ENCODE data around the gene ZNF415.

Gene ZNF415

DNA sequence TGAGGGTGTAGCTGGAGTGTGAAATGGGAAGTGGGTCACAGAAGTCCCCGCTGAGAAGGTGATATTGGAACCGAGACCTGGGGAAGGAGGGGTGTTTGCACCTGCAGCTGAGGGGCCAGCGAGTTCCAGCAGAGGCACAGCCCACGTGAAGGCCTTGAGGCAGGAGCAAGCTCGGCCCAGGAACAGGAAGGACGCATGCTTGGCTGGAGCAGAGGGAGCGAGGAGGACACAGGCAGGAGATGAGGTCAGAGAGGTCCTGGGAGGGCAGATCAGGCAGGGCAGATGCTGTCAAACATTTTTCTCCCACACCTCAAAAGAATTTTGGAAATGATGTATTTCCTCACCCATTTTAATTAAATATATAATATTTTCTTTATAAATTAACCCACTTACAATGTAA is 9.3 kb downstream of the ZNF415 start:
- H3F3A ChIP-seq (ENCODE audit: insufficient read depth), result no peaks in the 10 kb centered on the region
- no peak overlapping the region for H3K9ac ChIP-seq (ENCODE audit: low read length)
- H3K27me3 ChIP-seq (ENCODE audit: low read length), result no peaks in the 10 kb centered on the region
- H3K9me2 ChIP-seq (replicated peaks; ENCODE audit: insufficient read depth, low read length), result no peaks in the 10 kb centered on the region
- H4K20me1 ChIP-seq (ENCODE audit: low read depth, low read length), result no peaks in the 10 kb centered on the region
- H3K36me3 ChIP-seq (ENCODE audit: low read length), result no peaks in the 10 kb centered on the region
- no peak overlapping the region for H3K4me2 ChIP-seq (ENCODE audit: low read depth, low read length, poor library complexity, severe bottlenecking)
- no peaks in the 10 kb centered on the region for H3K79me2 ChIP-seq (ENCODE audit: insufficient read depth, low read length)
- TF ChIP-seq, protein P1, sequence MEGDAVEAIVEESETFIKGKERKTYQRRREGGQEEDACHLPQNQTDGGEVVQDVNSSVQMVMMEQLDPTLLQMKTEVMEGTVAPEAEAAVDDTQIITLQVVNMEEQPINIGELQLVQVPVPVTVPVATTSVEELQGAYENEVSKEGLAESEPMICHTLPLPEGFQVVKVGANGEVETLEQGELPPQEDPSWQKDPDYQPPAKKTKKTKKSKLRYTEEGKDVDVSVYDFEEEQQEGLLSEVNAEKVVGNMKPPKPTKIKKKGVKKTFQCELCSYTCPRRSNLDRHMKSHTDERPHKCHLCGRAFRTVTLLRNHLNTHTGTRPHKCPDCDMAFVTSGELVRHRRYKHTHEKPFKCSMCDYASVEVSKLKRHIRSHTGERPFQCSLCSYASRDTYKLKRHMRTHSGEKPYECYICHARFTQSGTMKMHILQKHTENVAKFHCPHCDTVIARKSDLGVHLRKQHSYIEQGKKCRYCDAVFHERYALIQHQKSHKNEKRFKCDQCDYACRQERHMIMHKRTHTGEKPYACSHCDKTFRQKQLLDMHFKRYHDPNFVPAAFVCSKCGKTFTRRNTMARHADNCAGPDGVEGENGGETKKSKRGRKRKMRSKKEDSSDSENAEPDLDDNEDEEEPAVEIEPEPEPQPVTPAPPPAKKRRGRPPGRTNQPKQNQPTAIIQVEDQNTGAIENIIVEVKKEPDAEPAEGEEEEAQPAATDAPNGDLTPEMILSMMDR (IDR thresholded peaks at IDR 0.05; ENCODE audit: insufficient read depth, low read length, poor library complexity, severe bottlenecking), result no peak
- no peak for TF ChIP-seq EZH2phosphoT487 (conservative IDR thresholded peaks at IDR 0.05; ENCODE audit: low read length)
- no peaks in the 10 kb centered on the region for H3K9me3 ChIP-seq (ENCODE audit: insufficient read depth, low read length)
- H3K27ac ChIP-seq (ENCODE audit: low read depth, low read length), result no peak overlapping the region
- no peak overlapping the region for H3K4me3 ChIP-seq (ENCODE audit: insufficient read depth, low read length, poor library complexity, severe bottlenecking)
- no peak overlapping the region for H2AFZ ChIP-seq (ENCODE audit: low read depth, low read length, severe bottlenecking)

- Histone ChIP-seq H3K36me3 (ENCODE audit: low read length) (peaks cover 10% of the 10 kb centered on the region; the same call in 1 of the 2 replicates), H3K4me2 (ENCODE audit: low read depth, low read length, poor library complexity, severe bottlenecking) (no peak overlapping the region)
- TF ChIP-seq, protein P1 (IDR thresholded peaks at IDR 0.05; ENCODE audit: insufficient read depth, low read length, poor library complexity, severe bottlenecking), result no peak
- TF ChIP-seq EZH2phosphoT487 (conservative IDR thresholded peaks at IDR 0.05; ENCODE audit: low read length), result no peak
Measured at GRCh38 chr19:53112286-53112685, 20.4 kb downstream of the ZNF415 start.

DNA sequence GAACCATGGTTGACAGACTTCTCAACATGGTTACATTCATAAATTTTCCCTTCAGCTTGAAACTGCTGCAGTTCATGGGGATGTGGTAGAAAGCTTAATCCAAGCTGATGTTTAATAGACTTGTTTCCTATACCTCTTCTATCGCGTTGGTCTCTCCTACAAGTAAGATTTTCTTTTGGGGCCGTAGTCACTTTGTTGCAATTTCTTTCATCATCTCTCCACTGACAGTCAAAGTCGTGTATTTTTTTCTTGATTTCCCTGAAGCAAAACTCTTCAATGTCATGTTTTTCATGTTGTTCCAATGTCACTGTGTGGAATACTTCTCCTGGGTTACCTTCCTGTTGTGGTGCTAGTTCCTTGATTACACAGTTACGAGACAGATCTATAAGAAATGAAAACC is 23.2 kb downstream of the ZNF415 start:
- Histone ChIP-seq H3K4me2 (ENCODE audit: low read depth, low read length, poor library complexity, severe bottlenecking) (no peak overlapping the region), H2AFZ (ENCODE audit: low read depth, low read length, severe bottlenecking) (no peak overlapping the region), H3K9me2 (replicated peaks; ENCODE audit: insufficient read depth, low read length) (no peaks in the 10 kb centered on the region), H3K4me3 (ENCODE audit: insufficient read depth, low read length, poor library complexity, severe bottlenecking) (no peak overlapping the region), H3K27ac (ENCODE audit: low read depth, low read length) (no peak overlapping the region), H3K36me3 (ENCODE audit: low read length) (peaks cover 7% of the 10 kb centered on the region; the same call in 1 of the 2 replicates), H4K20me1 (ENCODE audit: low read depth, low read length) (no peaks in the 10 kb centered on the region), H3K9me3 (ENCODE audit: insufficient read depth, low read length) (no peaks in the 10 kb centered on the region), H3K27me3 (ENCODE audit: low read length) (no peaks in the 10 kb centered on the region), H3F3A (ENCODE audit: insufficient read depth) (no peaks in the 10 kb centered on the region), H3K79me2 (ENCODE audit: insufficient read depth, low read length) (no peaks in the 10 kb centered on the region), H3K9ac (ENCODE audit: low read length) (no peak overlapping the region)
- no peak for TF ChIP-seq EZH2phosphoT487 (conservative IDR thresholded peaks at IDR 0.05; ENCODE audit: low read length)
- TF ChIP-seq, protein P1 (IDR thresholded peaks at IDR 0.05; ENCODE audit: insufficient read depth, low read length, poor library complexity, severe bottlenecking), result no peak

More at GRCh38 chr19:53112286-53112685, 20.4 kb downstream of the ZNF415 start:
- Histone ChIP-seq H3K9me3 (ENCODE audit: insufficient read depth, low read length) (no peaks in the 10 kb centered on the region), H3K4me3 (ENCODE audit: insufficient read depth, low read length, poor library complexity, severe bottlenecking) (no peak overlapping the region), H3F3A (ENCODE audit: insufficient read depth) (no peaks in the 10 kb centered on the region), H2AFZ (ENCODE audit: low read depth, low read length, severe bottlenecking) (no peak overlapping the region), H3K9ac (ENCODE audit: low read length) (no peak overlapping the region), H3K27me3 (ENCODE audit: low read length) (no peaks in the 10 kb centered on the region), H4K20me1 (ENCODE audit: low read depth, low read length) (no peaks in the 10 kb centered on the region), H3K9me2 (replicated peaks; ENCODE audit: insufficient read depth, low read length) (no peaks in the 10 kb centered on the region), H3K79me2 (ENCODE audit: insufficient read depth, low read length) (0 out of 2 replicates have a peak, but pooled peaks cover under 1% of the 10 kb centered on the region), H3K27ac (ENCODE audit: low read depth, low read length) (no peak overlapping the region)

Data from SU-DHL-6 (cell line).